AG10803 (cell line): ENCODE results near the gene TMIE.

Experiments used
- DNase-seq: peaks from one replicate; pipeline ENCODE4 v3.0.0; 2010; ENCODE audit warnings: low read depth
- H3K4me3 ChIP-seq: 2 replicates; pipeline ENCODE4 v1.5.1; 2011; ENCODE audit warnings: mild to moderate bottlenecking, low read length, control low read depth
- TF ChIP-seq, protein P1 (sequence below): conservative IDR thresholded peaks from 2 replicates; pipeline ENCODE4 v1.5.1; 2011; ENCODE audit warnings: mild to moderate bottlenecking, low read length, control low read depth, inconsistent platforms

Gene TMIE

DNA sequence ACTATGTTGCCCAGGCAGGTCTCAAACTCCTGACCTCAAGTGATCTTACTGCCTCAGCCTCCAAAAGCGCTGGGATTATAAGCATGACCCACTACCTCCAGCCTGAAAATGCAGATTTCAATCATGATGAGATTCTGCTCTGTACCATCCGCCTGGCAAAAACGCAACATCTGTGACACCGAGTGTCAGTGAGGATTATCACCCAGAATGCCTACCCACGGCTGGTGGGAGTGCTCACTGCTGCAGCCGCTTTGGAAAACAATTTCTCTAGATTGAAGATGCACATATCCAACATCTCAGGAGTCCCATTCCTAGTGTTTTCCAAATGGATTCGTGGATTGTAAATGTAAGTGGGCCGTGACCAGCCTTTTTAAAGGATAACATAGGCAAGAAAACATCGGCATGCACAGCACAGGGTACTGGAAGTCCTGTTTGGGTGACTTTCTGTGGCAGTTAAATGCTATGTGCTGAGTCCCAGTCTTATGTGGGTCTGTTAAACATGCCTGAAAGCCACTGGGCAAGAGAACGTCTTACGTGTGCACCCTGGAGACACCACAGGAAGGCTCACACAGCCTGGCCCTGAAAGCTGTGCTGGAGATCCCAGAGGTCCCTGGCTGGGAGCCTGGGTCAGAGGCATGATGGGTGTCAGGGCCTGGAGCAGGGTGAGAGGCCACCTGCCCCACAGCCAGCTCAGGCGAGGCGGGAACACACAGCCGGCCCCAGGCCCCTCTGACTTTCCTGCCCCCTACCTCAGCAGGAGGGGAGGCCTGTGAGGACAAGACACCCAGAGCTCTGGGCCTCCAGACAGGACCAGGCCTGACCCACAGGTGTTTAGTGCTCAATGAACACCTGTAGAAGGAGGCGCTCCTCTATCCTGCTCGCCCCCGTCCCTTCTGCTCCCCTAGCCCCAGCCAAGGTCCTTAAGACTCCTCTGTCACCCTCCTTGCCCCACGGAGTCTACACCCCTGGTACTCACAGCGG lies 15.6 kb downstream of the TMIE start:
- DNase-seq: no peak
- TF ChIP-seq, protein P1, sequence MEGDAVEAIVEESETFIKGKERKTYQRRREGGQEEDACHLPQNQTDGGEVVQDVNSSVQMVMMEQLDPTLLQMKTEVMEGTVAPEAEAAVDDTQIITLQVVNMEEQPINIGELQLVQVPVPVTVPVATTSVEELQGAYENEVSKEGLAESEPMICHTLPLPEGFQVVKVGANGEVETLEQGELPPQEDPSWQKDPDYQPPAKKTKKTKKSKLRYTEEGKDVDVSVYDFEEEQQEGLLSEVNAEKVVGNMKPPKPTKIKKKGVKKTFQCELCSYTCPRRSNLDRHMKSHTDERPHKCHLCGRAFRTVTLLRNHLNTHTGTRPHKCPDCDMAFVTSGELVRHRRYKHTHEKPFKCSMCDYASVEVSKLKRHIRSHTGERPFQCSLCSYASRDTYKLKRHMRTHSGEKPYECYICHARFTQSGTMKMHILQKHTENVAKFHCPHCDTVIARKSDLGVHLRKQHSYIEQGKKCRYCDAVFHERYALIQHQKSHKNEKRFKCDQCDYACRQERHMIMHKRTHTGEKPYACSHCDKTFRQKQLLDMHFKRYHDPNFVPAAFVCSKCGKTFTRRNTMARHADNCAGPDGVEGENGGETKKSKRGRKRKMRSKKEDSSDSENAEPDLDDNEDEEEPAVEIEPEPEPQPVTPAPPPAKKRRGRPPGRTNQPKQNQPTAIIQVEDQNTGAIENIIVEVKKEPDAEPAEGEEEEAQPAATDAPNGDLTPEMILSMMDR: no peak
- no peak overlapping the region for H3K4me3 ChIP-seq

DNA sequence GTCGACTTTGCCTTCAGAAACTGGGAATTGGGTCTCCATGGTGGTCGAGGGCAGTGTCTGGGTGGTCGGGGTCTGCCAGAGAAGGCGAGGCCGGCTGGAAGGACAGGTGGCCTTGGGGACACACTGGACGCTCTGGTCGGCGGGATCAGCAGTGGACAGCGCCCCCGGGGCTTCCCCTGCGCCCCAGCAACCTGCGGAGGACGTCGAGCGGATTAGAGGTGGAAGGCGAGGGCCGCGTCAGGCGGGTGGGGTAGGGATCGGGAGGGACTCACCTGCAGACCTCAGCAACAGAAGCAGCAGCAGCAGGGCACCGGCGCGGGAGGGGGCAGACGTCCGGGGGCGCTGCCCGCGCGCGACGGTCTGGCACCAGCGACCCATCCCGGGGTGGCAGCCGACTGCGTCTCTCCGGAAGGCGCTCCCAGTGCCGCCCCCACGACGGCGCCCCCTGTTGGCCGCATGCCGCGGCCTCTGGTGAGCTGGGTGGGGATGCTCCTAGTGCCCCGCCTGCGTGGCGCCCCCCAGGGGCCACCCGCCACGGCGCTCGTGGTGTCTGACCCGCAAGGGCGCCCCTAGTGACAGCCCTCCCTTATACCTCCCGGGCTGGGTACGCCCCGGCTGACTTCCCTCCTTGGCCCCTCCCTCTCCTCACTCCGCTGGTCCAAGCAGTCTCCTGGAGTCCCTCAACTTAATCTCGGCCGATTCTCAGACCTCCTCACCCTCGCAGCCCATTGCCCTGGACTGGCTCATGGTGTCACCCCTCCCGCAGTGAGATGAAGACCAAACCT lies 16.4 kb downstream of the TMIE start, which contains the start of gene PRSS50:
TSS of gene PRSS50 (minus strand) at position 423 of the 785 bp plus-strand sequence. CDS start at position 378, 45 bp downstream.
- no peak within 1 kb of the TSS for H3K4me3 ChIP-seq
- TF ChIP-seq, protein P1: peak; percentile 7; the same call in 1 of the 2 replicates
- no peak for DNase-seq

DNA sequence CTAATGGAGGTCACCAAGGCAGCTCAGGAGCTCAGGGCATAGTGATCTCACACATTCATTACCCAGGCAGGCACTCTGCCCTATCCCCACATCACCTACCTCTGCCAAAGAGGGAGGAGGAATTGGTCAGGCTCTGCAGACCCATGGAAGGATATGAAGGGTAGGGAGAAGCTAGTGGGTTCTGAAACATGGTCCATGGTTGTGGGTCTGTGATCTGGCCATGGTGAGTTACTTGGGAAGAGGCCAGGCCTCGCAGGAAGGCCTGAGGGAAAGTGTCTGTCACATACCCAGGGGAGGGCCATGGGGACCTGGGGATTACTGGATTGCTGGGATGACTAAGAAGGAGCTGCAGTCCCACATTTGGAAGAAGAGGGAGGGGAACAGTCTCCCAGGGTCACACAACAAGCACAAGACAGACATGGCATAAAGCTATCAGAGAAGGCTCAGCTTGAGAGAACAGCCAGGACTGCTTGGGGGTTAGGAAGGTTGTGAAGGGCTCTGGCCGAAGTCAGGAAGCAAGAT lies 17.9 kb downstream of the TMIE start:
- no peak overlapping the region for H3K4me3 ChIP-seq
- no peak for DNase-seq
- TF ChIP-seq, protein P1: no peak

DNA sequence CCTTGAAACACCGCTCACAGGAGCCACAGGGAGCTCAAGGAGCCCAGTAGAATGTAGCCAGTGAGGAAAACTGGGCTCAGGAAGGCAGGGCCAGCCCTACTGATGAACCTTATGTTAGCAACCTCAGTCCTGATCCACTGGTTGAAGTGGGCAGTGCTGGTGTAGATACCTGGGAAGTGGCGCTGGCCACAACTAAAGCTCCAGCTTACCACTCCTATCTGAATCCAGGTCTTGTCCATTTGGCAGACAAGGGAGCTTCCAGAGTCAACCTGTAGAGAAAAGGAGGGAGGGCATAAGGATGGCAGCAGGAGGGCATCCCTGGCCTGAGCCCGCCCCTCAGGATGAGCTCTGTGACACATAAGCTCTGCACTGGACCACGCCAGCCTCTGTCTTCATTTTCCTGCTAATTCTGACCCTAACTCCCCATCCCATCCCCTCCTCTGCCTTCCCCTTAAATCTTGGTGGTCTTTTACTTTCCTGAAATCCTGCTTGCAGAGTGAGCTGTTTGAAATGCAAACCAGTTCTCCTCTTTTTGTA lies 18.6 kb downstream of the TMIE start:
- no peak overlapping the region for H3K4me3 ChIP-seq
- TF ChIP-seq, protein P1: no peak
- DNase-seq: no peak

DNA sequence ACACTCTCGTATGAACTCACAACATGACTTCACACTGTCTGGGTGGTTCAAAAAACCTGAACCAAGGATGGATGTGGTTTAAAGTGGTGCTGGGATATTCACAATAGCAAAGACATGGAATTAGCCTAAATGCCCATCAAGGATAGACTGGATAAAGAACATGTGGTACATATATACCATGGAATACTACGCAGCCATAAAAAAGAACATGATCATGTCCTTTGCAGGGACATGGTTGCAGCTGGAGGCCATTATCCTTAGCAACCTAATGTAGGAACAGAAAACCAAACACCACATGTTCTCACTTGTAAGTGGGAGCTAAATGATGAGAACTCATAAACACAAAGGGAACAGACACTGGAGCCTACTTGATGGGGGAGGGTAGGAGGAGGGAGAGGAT lies 19.8 kb downstream of the TMIE start:
- TF ChIP-seq, protein P1: no peak
- H3K4me3 ChIP-seq: no peak overlapping the region
- no peak for DNase-seq

DNA sequence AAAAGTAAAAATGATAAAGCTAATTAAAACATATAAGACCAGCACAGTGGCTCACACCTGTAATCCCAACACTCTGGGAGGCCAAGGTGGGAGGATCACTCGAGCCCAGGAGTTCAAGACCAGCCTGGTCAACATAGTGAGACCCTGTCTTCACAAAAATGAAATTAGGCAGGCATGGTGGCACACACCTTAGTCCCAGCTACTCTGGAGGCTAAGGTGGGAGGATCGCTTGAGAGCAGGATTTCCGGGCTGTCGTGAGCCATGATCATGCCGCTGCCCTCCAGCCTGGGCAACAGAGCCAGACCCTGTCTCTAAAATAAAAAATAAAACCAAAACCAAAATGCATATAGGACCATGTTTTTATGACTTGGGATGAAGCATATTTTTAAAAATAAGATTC lies 21.3 kb downstream of the TMIE start:
- H3K4me3 ChIP-seq: no peak overlapping the region
- TF ChIP-seq, protein P1: no peak
- no peak for DNase-seq
